ENCODE results near the gene DNAH2. TPM values are rescaled to one million over a fixed set of nuclear protein-coding genes. Genes with fewer than 3 reads are reported as not detected.
A peak's percentile ranks its signal among the peaks of the same experiment; 100 is the strongest.

The DNAH2 gene
- total and polyA plus RNA-seq, 2 of the 13 experiments (the other 11 are each of a cell fraction or from before 2014, with no cell fraction given): not detected

- Histone ChIP-seq H3K4me3 (replicated peaks in 1 of 3; ENCODE audit: insufficient read depth in 1 of 3, low read depth in 2 of 3, low read length in 3 of 3) (no peak overlapping the region), H3K79me2 (ENCODE audit: insufficient read depth, low read length) (no peaks in the 10 kb centered on the region), H2AFZ (ENCODE audit: low read length) (no peak overlapping the region), H3K27ac (ENCODE audit: extremely low read length, insufficient read depth, low read length) (no peak overlapping the region), H3K4me1 (ENCODE audit: insufficient read depth, low read length) (no peaks in the 10 kb centered on the region), H4K20me1 (ENCODE audit: insufficient read depth, low read length) (no peaks in the 10 kb centered on the region), H3K27me3 (ENCODE audit: control insufficient read depth in 1 of 2, insufficient read depth in 2 of 2, low read length in 2 of 2) (peaks cover 3 to 37% of the 10 kb centered on the region in 2 experiments; a peak in 4 of 5 replicates), H3K36me3 (replicated peaks in 1 of 2; ENCODE audit: control insufficient read depth in 1 of 2, insufficient read depth in 2 of 2, low read length in 2 of 2) (no peaks in the 10 kb centered on the region), H3K9ac (ENCODE audit: insufficient read depth, low read depth, low read length) (no peak overlapping the region), H3K4me2 (ENCODE audit: low read depth, low read length) (no peak overlapping the region), H3K9me3 (ENCODE audit: low read length) (no peaks in the 10 kb centered on the region)
- FAIRE-seq: no peak
- intact Hi-C loops (cut with micrococcal nuclease; ENCODE audit: unreplicated experiment): no loop called here
- ATAC-seq: no peak
- ChIA-PET POLR2A (no interaction called here), CTCF (ENCODE audit: low intra/inter-chr PET ratio, low total read pairs) (no interaction called here)
- no TSS peak for BruUV-seq (replicated peaks)
- 57% methylated on average over 14 of the region's 14 CpGs for WGBS (ENCODE audit: low lambda C conversion rate)
- no peak for DNase-seq (ENCODE audit: low spot score)
- TF ChIP-seq ZNF850 (CRISPR knock-in tag; conservative IDR thresholded peaks at IDR 0.05) (no peak), HNRNPLL (IDR thresholded peaks at IDR 0.05; ENCODE audit: low read depth, low read length, poor library complexity, severe bottlenecking) (peak; percentile 94), RNF2 (conservative IDR thresholded peaks at IDR 0.05; ENCODE audit: low read depth) (no peak), ZNF570 (CRISPR knock-in tag; IDR thresholded peaks at IDR 0.05; ENCODE audit: borderline replicate concordance) (no peak), ZNF660 (CRISPR knock-in tag; IDR thresholded peaks at IDR 0.05; ENCODE audit: borderline replicate concordance, low read depth) (no peak), ZNF674 (CRISPR knock-in tag; IDR thresholded peaks at IDR 0.05; ENCODE audit: low read depth) (no peak)
- in situ Hi-C loops (cut with HindIII; ENCODE audit: extremely low pct_ligation_motif_present, low pct_unique_long_range_greater_than_20kb): no loop called here
Observed at GRCh38 chr17:7756968-7757367, 39.4 kb downstream of the DNAH2 start.

DNA sequence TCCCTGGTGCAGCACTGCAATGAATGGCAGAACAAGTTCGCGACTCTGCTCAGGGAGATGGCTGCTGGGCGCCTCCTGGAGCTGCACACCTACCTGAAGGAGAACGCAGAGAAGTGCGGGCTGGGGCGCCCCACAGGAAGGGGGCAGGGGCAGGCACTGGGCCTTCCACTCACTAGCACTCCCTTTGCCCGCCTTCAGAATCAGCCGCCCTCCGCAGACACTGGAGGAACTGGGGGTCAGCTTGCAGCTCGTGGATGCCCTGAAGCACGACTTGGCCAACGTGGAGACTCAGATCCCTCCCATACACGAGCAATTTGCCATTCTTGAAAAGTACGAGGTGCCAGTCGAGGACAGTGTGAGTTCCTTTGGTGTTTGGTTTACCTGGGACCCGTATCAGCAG lies 46.4 kb downstream of the DNAH2 start:
- CTCF ChIA-PET (ENCODE audit: low intra/inter-chr PET ratio, low total read pairs): no interaction called here
- POLR2A ChIA-PET: no interaction called here
- H3K36me3 ChIP-seq (replicated peaks in 1 of 2; ENCODE audit: control insufficient read depth in 1 of 2, insufficient read depth in 2 of 2, low read length in 2 of 2): no peaks in the 10 kb centered on the region
- no peaks in the 10 kb centered on the region for H3K9me3 ChIP-seq (ENCODE audit: low read length)
- no peaks in the 10 kb centered on the region for H4K20me1 ChIP-seq (ENCODE audit: insufficient read depth, low read length)
- TF ChIP-seq, protein P1, sequence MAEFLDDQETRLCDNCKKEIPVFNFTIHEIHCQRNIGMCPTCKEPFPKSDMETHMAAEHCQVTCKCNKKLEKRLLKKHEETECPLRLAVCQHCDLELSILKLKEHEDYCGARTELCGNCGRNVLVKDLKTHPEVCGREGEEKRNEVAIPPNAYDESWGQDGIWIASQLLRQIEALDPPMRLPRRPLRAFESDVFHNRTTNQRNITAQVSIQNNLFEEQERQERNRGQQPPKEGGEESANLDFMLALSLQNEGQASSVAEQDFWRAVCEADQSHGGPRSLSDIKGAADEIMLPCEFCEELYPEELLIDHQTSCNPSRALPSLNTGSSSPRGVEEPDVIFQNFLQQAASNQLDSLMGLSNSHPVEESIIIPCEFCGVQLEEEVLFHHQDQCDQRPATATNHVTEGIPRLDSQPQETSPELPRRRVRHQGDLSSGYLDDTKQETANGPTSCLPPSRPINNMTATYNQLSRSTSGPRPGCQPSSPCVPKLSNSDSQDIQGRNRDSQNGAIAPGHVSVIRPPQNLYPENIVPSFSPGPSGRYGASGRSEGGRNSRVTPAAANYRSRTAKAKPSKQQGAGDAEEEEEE (CRISPR knock-in tag; IDR thresholded peaks at IDR 0.05; ENCODE audit: borderline replicate concordance): no peak
- TF ChIP-seq ZSCAN20 (CRISPR knock-in tag; IDR thresholded peaks at IDR 0.05; ENCODE audit: borderline replicate concordance) (no peak), ZSCAN22 (CRISPR knock-in tag; IDR thresholded peaks at IDR 0.05) (no peak), RFX1 (IDR thresholded peaks at IDR 0.05) (no peak), TAF15 (IDR thresholded peaks at IDR 0.05; ENCODE audit: low read depth, low read length, poor library complexity, severe bottlenecking) (no peak), PITX1 (CRISPR knock-in tag; IDR thresholded peaks at IDR 0.05) (no peak), NFIB (CRISPR knock-in tag; IDR thresholded peaks at IDR 0.05; ENCODE audit: borderline replicate concordance) (no peak), ARNT (IDR thresholded peaks at IDR 0.05) (no peak), CREM (IDR thresholded peaks at IDR 0.05) (no peak), CREM (CRISPR knock-in tag; IDR thresholded peaks at IDR 0.05) (no peak)
- H3K79me2 ChIP-seq (ENCODE audit: insufficient read depth, low read length): no peaks in the 10 kb centered on the region
- ATAC-seq: no peak
- no peak overlapping the region for H3K9ac ChIP-seq (ENCODE audit: insufficient read depth, low read depth, low read length)
- H3K4me2 ChIP-seq (ENCODE audit: low read depth, low read length): no peak overlapping the region
- in situ Hi-C loops (cut with HindIII; ENCODE audit: extremely low pct_ligation_motif_present, low pct_unique_long_range_greater_than_20kb): no loop called here
- no peak overlapping the region for H3K4me3 ChIP-seq (replicated peaks in 1 of 3; ENCODE audit: insufficient read depth in 1 of 3, low read depth in 2 of 3, low read length in 3 of 3)
- no peak for DNase-seq (ENCODE audit: low spot score)
- BruUV-seq (replicated peaks): no TSS peak
- no peak overlapping the region for H3K27ac ChIP-seq (ENCODE audit: extremely low read length, insufficient read depth, low read length)
- intact Hi-C loops (cut with micrococcal nuclease; ENCODE audit: unreplicated experiment): no loop called here
- H2AFZ ChIP-seq (ENCODE audit: low read length): no peak overlapping the region
- H3K27me3 ChIP-seq (ENCODE audit: control insufficient read depth in 1 of 2, insufficient read depth in 2 of 2, low read length in 2 of 2): peaks cover 4 to 38% of the 10 kb centered on the region in 2 experiments
- no peaks in the 10 kb centered on the region for H3K4me1 ChIP-seq (ENCODE audit: insufficient read depth, low read length)
- WGBS (ENCODE audit: low lambda C conversion rate): 5% methylated on average over 4 of the region's 16 CpGs
- FAIRE-seq: no peak
